ENCODE data around the gene ZNF35.
A peak's percentile ranks its signal among the peaks of the same experiment; 100 is the strongest.

The ZNF35 gene

GRCh38 chr3:44647771-44648170 is 761 bp upstream of the ZNF35 start:
- H4K20me1 ChIP-seq (ENCODE audit: insufficient read depth): no peaks in the 10 kb centered on the region
- H3K9ac ChIP-seq: no peak overlapping the region
- H3K27me3 ChIP-seq (ENCODE audit: insufficient read depth, low read depth): no peaks in the 10 kb centered on the region
- no peaks in the 10 kb centered on the region; the same call in 1 of the 2 replicates for H3K36me3 ChIP-seq (ENCODE audit: insufficient read depth)
- peak overlapping the region; percentile 83 for H2AFZ ChIP-seq (ENCODE audit: low read depth)
- H3K4me2 ChIP-seq: peak overlapping the region; percentile 71; the same call in 1 of the 2 replicates
- no peak overlapping the region for H3K4me3 ChIP-seq (IDR thresholded peaks at IDR 0.05; ENCODE audit: insufficient read depth, low read depth, low read length)
- peaks cover 11% of the 10 kb centered on the region for H3K4me1 ChIP-seq (ENCODE audit: low read depth, poor library complexity, severe bottlenecking)
- TF ChIP-seq CTCF (conservative IDR thresholded peaks at IDR 0.05; ENCODE audit: low read depth, low read length): no peak
- no peaks in the 10 kb centered on the region for H3K79me2 ChIP-seq (ENCODE audit: insufficient read depth, low read depth)
- no peak overlapping the region for H3K27ac ChIP-seq

DNA sequence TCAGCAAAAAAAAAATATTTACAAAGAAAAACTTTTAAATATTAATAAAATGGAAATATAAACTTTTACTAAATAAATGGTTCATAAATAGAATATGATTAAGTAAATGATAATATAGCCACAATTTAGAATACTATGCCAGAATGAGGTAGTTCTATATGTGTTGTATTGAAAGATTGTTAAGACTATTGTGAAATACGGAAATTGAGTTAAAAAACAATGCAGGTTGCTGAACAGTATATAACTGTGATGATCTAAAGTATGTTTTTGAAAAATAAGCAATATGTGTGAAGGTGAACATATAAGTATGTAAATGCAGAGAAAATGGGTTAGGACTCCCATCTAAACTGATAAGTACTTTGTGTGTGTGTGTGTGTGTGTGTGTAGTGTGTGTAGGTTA is 1.2 kb downstream of the ZNF35 start:
- peaks cover 11% of the 10 kb centered on the region for H3K4me1 ChIP-seq (ENCODE audit: low read depth, poor library complexity, severe bottlenecking)
- TF ChIP-seq CTCF (conservative IDR thresholded peaks at IDR 0.05; ENCODE audit: low read depth, low read length): no peak
- no peak overlapping the region for H3K4me2 ChIP-seq
- H3K27ac ChIP-seq: no peak overlapping the region
- peaks cover 5% of the 10 kb centered on the region; the same call in 1 of the 2 replicates for H3K36me3 ChIP-seq (ENCODE audit: insufficient read depth)
- H3K27me3 ChIP-seq (ENCODE audit: insufficient read depth, low read depth): no peaks in the 10 kb centered on the region
- no peaks in the 10 kb centered on the region for H3K79me2 ChIP-seq (ENCODE audit: insufficient read depth, low read depth)
- H3K9ac ChIP-seq: no peak overlapping the region
- H4K20me1 ChIP-seq (ENCODE audit: insufficient read depth): no peaks in the 10 kb centered on the region
- no peak overlapping the region for H3K4me3 ChIP-seq (IDR thresholded peaks at IDR 0.05; ENCODE audit: insufficient read depth, low read depth, low read length)
- no peak overlapping the region for H2AFZ ChIP-seq (ENCODE audit: low read depth)

GRCh38 chr3:44654039-44654438 is 5.5 kb downstream of the ZNF35 start:
- no peak for TF ChIP-seq CTCF (conservative IDR thresholded peaks at IDR 0.05; ENCODE audit: low read depth, low read length)

GRCh38 chr3:44659015-44659414 is 10.5 kb downstream of the ZNF35 start:
- Histone ChIP-seq H2AFZ (ENCODE audit: low read depth) (no peak overlapping the region), H3K27me3 (ENCODE audit: insufficient read depth, low read depth) (no peaks in the 10 kb centered on the region), H3K36me3 (ENCODE audit: insufficient read depth) (no peaks in the 10 kb centered on the region), H3K79me2 (ENCODE audit: insufficient read depth, low read depth) (no peaks in the 10 kb centered on the region), H3K27ac (no peak overlapping the region), H3K9ac (no peak overlapping the region), H3K4me1 (ENCODE audit: low read depth, poor library complexity, severe bottlenecking) (no peaks in the 10 kb centered on the region), H4K20me1 (ENCODE audit: insufficient read depth) (no peaks in the 10 kb centered on the region), H3K4me3 (IDR thresholded peaks at IDR 0.05; ENCODE audit: insufficient read depth, low read depth, low read length) (no peak overlapping the region), H3K4me2 (no peak overlapping the region)
- TF ChIP-seq CTCF (conservative IDR thresholded peaks at IDR 0.05; ENCODE audit: low read depth, low read length): no peak

More at GRCh38 chr3:44654039-44654438, 5.5 kb downstream of the ZNF35 start:
- Histone ChIP-seq H3K27ac (no peak overlapping the region), H3K27me3 (ENCODE audit: insufficient read depth, low read depth) (no peaks in the 10 kb centered on the region), H3K4me3 (IDR thresholded peaks at IDR 0.05; ENCODE audit: insufficient read depth, low read depth, low read length) (no peak overlapping the region), H3K4me1 (ENCODE audit: low read depth, poor library complexity, severe bottlenecking) (peaks cover 11% of the 10 kb centered on the region), H2AFZ (ENCODE audit: low read depth) (no peak overlapping the region), H3K79me2 (ENCODE audit: insufficient read depth, low read depth) (no peaks in the 10 kb centered on the region), H4K20me1 (ENCODE audit: insufficient read depth) (no peaks in the 10 kb centered on the region), H3K9ac (no peak overlapping the region), H3K36me3 (ENCODE audit: insufficient read depth) (peaks cover 5% of the 10 kb centered on the region; the same call in 1 of the 2 replicates), H3K4me2 (no peak overlapping the region)
